NB4 (cell line): Measurements from ENCODE around the gene NAT8L.

ENCODE experiments used
- CTCF ChIP-seq: IDR thresholded peaks from one replicate; pipeline ENCODE4 v1.5.1; 2012; ENCODE audit warnings: low read depth, low read length
- POLR2A ChIP-seq: IDR thresholded peaks from 2 replicates; pipeline ENCODE4 v1.6.1; 2011; ENCODE audit warnings: mild to moderate bottlenecking; ENCODE audit not compliant: insufficient read length; ENCODE audit errors: extremely low read depth

- TF ChIP-seq POLR2A (no peak), CTCF (no peak)
Measured at GRCh38 chr4:2078584-2078983, 19.5 kb downstream of the NAT8L start.
